NCI-H2171 (cell line): ENCODE measurements around the gene MCC.

Source experiments
- DNase-seq: peaks from one replicate; lab custom pipeline; 2025; lab: John Stamatoyannopoulos, UW

MCC gene

DNA sequence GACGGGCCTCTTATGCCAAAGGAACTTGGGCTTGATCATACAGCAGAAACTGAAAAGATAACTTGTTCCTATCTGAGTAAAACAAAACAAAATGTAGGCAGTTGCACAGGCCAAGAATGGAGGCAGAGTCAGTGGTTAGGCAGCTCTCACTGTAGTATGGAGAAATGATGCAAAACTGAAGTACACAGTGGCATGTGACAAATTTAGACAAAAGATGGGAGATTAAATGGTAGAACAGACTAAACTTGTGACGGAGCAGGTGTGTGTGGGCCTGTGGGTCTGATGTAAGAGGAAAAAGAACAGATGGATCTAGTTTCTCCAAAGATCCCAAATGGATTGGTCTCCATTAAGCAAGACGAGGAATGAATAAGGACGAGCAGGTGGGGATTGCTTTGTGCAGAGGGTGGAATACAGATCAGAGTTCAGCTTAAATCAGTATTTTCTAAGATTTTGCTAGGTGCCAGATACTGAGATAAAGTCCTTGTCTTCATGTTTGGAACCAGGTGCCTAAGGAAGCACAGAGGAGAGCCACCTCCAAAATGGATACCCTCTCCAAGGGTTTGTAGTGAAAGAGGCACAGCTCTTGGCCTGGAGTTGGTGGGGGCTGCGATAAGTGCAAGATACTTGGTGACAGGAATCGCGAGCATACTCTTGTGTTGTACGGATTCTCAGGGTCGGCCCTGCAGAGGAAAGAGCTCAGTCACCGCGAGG is 512.4 kb downstream of the MCC start:
- no peak for DNase-seq

DNA sequence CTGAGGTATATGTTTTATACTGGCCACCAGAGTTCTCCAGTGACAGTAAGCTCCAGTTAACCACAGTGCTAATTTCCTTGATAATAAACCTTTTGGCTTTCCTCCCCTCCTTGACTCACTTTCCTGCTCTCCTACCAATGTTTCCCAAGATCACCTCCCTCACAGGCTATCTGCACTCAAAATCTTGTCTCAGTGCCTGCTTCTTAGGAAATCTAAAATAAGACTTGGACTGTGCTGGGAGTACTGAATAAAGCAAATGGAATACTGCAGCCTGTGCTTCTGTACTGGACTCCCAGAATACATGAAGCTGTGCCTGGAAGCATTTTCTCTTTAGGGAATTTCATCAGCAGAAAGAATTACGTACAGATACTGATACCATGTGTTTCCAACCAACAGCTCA is 513.4 kb downstream of the MCC start:
- no peak for DNase-seq

DNA sequence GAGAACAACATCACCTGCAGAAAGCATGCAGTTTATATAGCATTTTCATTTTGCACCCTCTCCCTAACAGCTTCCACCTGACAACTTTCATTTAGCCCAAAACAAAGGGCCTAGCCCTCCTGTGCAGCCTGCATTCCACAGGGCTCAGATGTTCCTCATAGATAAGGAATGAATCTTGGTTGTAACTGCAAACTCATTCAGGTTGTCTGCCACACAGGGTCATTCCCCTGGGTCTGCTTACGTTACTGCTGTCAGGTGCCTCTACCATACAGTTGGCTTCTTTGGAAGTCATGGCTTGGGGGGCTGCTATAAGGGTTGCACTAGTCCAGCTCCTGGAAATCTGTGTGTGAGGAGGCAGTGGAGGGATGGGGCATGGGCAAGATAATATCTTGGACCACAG is 514.3 kb downstream of the MCC start:
- DNase-seq, result no peak

DNA sequence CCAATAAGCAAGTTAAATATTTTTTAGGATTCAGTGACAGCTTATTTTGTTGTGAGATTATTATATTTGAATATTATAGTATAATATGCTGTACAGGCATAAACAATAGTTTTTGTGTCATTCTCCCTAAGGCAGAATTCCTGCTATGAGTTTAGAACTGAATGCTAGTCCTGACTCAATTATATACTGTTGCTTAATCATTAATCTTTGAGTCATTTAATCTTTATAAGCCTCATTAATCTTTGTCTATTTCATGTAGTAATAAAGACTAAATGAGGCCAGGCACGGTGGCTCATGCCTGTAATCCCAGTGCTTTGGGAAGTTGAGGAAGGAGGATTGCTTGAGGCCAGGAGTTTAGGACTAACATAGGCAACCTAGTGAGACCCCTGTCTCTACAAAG is 515.2 kb downstream of the MCC start:
- no peak for DNase-seq
